ENCODE data around the gene CA11.
A peak's percentile ranks its signal among the peaks of the same experiment; 100 is the strongest.

CA11 gene

GRCh38 chr19:48613852-48614435, 32.0 kb downstream of the CA11 start:
- DNase-seq (ENCODE audit: low read depth in 3 of 3): no peak

- no peak for DNase-seq (ENCODE audit: low read depth in 3 of 3)
Observed at GRCh38 chr19:48613024-48613851, 32.7 kb downstream of the CA11 start.

- DNase-seq (ENCODE audit: low read depth in 3 of 3): no peak
Observed at GRCh38 chr19:48611872-48612271, 34.1 kb downstream of the CA11 start.

DNA sequence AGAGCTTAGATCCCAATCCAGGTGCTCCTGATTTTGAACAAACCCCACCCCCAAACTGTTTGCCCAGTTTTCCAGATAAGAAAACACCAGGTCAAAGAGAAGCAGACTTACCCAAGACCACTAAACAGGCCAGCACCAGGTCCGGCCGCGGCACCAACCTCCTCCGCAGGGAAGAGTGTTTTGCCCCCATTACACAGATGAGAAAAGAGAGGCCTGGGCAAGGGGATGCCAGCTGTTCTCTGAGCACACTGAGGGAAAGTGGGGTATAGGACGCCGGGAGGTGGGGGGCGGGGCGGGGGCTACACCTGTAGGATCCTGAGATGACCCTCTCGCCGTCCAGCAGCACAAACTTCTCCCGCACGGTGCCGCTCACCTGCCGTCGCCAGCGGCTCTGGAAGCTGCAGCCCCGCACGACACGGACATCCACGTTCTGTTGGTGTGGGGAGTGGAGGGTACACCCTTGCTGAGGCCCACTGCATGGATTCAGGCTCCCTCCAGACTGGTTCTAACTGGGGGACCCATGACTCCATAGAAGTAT, 36.3 kb downstream of the CA11 start:
- DNase-seq (ENCODE audit: low read depth in 3 of 3): no peak

DNA sequence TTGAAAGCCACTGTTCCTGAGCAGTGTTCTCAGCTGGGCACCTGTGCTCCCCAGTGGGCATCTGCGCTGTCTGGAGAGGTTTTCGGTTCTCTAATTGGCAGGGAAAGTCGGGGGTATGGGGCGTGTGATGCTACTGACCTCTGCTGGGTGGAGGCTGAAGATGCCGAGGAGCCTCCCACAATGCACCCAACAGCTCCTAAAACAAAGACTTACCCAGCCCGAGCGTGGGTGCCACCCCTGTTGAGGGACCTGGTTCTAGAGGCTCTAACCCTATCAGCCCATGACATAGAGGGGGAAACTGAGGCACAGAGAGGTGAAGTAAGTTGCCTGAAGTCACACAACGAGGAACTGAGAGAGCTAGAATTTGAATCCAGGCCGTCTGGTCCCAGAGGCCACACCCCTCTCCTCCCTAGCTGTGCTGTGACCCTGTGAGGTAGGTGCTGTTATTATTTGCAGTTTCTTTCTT, 37.2 kb downstream of the CA11 start:
- no peak for DNase-seq (ENCODE audit: low read depth in 3 of 3)

GRCh38 chr19:48607359-48607755, 38.6 kb downstream of the CA11 start:
- DNase-seq (ENCODE audit: low read depth in 3 of 3): no peak

- DNase-seq (ENCODE audit: low read depth in 3 of 3): no peak
Observed at GRCh38 chr19:48606463-48607358, 39.3 kb downstream of the CA11 start, which contains the start of gene SPACA4. Gene SPACA4, plus strand, starts transcription at chr19:48606742. Its CDS starts 237 bp downstream, at chr19:48606979.

DNA sequence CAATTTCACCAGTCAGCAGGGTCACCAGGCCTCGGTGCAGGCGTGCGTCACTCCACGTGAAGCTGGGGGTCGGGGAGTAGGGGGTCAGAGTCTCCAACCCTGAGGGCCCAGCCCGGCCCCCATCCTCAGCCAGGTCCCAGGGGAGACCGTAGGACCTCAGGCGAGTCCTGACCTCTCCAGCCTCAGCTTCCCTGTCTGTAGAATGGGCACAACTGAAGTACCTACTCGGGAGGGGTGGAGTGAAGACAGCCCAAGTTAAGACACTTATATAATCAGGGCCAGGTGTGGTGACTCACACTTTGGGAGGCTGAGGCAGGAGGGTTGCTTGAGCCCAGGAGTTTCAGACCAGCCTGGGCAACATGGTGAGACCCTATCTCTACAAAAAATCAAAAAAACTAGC, 42.1 kb downstream of the CA11 start:
- no peak for DNase-seq (ENCODE audit: low read depth in 3 of 3)

DNA sequence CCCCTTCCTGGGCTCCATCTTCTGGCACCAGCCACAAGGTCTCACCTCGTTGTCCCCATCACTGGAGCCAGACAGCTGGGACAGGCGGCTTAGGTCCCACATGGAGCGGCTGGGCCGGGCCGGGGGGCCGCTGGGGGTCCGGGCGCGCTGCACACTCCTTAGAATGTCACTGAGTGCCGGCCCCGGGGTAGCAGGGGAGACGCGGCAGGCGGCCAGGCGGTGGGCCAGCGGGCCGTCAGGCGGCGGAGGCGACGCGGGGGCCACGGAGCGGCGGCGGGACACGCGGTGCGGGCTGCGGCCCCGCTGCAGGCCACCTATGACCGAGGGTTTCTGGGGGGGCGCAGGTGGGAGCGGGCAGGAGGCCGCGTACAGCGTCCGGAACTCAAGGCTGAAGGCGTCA, 42.5 kb downstream of the CA11 start:
- no peak for DNase-seq (ENCODE audit: low read depth in 3 of 3)

DNA sequence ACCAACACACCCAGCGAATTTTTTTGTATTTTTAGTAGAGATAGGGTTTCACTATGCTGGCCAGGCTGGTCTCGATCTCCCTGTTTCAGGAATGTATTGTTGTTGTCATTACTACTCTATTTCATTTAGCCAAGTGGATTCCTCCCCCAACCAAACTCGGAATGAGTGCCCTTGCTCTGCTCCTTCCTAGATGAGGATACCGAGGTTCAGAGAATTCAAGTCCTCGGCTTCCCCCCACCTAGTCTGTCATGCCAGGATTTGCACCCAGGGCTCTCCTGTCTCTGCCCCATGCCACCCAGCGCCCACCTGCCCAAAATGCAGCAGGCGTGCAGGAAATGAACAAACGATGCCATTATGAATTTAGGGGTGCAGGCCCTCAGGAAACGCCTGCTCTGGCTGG, 43.0 kb downstream of the CA11 start:
- no peak for DNase-seq (ENCODE audit: low read depth in 3 of 3)

DNA sequence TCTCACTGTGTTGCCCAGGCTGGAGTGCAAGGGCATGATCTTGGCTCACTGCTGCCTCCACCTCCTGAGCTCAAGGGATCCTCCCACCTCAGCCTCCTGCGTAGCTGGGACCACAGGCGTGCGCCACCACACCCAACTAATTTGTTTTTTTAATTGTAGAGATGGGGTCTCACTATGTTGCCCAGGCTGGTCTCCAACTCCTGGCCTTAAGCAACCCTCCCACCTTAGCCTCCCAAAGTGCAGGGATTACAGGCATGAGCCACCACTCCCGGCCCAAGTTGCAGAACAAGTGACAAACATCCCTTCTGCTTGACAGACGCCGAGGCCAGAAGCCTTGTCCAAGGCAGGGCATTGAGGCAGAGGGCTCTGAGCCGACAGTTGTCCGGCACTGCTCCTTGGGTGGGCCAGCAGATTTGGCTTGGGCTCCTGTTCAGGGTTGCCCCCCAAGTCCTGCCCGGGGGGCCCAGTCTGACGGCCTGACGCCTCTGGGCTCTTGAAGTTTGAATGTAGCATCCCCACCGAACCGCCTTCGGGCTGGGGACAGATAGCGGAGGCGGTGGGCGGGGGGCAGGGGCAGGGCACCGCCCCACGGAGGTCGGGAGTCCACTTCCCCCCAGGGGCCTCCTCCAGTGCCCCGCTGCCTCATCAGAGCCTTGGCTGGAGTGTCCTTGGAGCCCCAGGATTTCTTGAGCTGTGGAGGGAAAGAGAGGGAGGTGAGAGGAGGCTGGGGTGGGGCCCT, 45.1 kb downstream of the CA11 start:
- DNase-seq (ENCODE audit: low read depth in 3 of 3): no peak

GRCh38 chr19:48598996-48599700, 46.8 kb downstream of the CA11 start:
- DNase-seq (ENCODE audit: low read depth in 3 of 3): no peak

GRCh38 chr19:48596679-48597465, 49.1 kb downstream of the CA11 start:
- no peak for DNase-seq (ENCODE audit: low read depth in 3 of 3)

- DNase-seq (ENCODE audit: low read depth in 3 of 3): no peak
Observed at GRCh38 chr19:48596237-48596636, 49.8 kb downstream of the CA11 start.

- DNase-seq (ENCODE audit: low read depth in 3 of 3): no peak
Observed at GRCh38 chr19:48595833-48596232, 50.2 kb downstream of the CA11 start.

GRCh38 chr19:48595171-48595570, 50.8 kb downstream of the CA11 start:
- no peak for DNase-seq (ENCODE audit: low read depth in 3 of 3)

DNA sequence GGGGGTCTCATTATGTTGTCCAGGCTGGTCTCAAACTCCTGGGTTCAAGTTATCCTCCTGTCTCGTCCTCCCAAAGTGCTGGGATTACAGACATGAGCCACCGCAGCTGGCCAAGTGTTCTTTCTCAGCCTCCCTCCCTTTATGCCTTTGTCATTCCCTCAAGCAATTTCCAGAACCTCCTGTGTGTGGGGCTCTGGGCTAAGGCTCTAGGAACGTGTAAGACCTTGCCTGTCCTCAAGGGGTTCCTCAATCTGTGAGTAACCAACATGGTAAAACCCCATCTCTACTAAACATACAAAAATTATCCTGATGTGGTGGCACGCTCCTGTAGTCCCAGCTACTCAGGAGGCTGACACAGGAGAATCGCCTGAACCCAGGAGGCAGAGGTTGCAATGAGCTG, 55.0 kb downstream of the CA11 start:
- no peak for DNase-seq (ENCODE audit: low read depth in 3 of 3)

- DNase-seq (ENCODE audit: low read depth in 3 of 3): peak; percentile 77 to 84 (median 82)
Observed at GRCh38 chr19:48588670-48589401, 57.2 kb downstream of the CA11 start.

Data from stimulated activated CD4-positive, alpha-beta T cell treated with anti-CD3 and anti-CD28 coated beads, TNF-alpha, amount 100 ng/mL, for 48 hours (primary cell).